SK-N-SH (cell line): Measurements from ENCODE around the gene MYL5. TPM values are rescaled to one million over a fixed set of nuclear protein-coding genes. Genes with fewer than 3 reads are reported as not detected.

Source experiments
- CTCF ChIA-PET: fragments of 300-600, 350-600 bp; formaldehyde crosslinking; extraction: SDS; loops from one replicate; lab custom pipeline; 2021; lab: Yijun Ruan, JAX
- POLR2A ChIA-PET: fragments of 350-600 bp; sonication (Branson Sonifier 250); formaldehyde crosslinking; extraction: SDS; loops from one replicate; lab custom pipeline; 2020; ENCODE audit warnings: antibody characterized with exemption, inconsistent platforms; lab: Yijun Ruan, JAX
- DNase-seq: peaks from one replicate; pipeline ENCODE4 v3.0.0; 2012
- H2AFZ ChIP-seq: fragments of 200-600 bp; sonication (generic); 2 replicates; pipeline ENCODE4 v1.8.1; 2016; ENCODE audit warnings: antibody characterized with exemption, mild to moderate bottlenecking, low read depth
- H3F3A ChIP-seq: fragments of 200-600 bp; sonication (generic); replicated peaks from 2 replicates; pipeline ENCODE3; 2016; ENCODE audit warnings: antibody characterized with exemption, mild to moderate bottlenecking; ENCODE audit not compliant: insufficient read depth
- H3K27ac ChIP-seq, 2 experiments: fragments of 200-500 bp in 1 of 2; fragments of 200-600 bp in 1 of 2; sonication (Bioruptor generic) in 1 of 2; sonication (generic), shearing (Covaris generic) in 1 of 2; 2 replicates each; pipeline versions ENCODE4 v1.5.1 to v1.6.1; 2014 to 2016; ENCODE audit warnings: low read depth in 2 of 2, inconsistent platforms in 1 of 2, low read length in 1 of 2, mild to moderate bottlenecking in 1 of 2, mixed read lengths in 1 of 2
- H3K27me3 ChIP-seq: fragments of 200-600 bp; sonication (generic), shearing (Covaris generic); 2 replicates; pipeline ENCODE4 v1.6.1; 2016; ENCODE audit warnings: mixed run types; ENCODE audit not compliant: insufficient read depth
- H3K36me3 ChIP-seq, 2 experiments: fragments of 200-500 bp in 1 of 2; fragments of 200-600 bp in 1 of 2; sonication (Bioruptor generic) in 1 of 2; sonication (generic) in 1 of 2; replicated peaks in 1 of 2; 2 replicates each; pipeline versions ENCODE3 to v1.5.1; 2014 to 2016; ENCODE audit warnings: low read length in 1 of 2, mild to moderate bottlenecking in 1 of 2; ENCODE audit not compliant: insufficient read depth in 2 of 2, control insufficient read depth in 1 of 2
- H3K4me1 ChIP-seq, 2 experiments: fragments of 200-500 bp in 1 of 2; fragments of 200-600 bp in 1 of 2; sonication (Bioruptor generic) in 1 of 2; sonication (generic), shearing (Covaris generic) in 1 of 2; 2 replicates each; pipeline versions ENCODE4 v1.5.1 to v1.6.1; 2014 to 2016; ENCODE audit warnings: low read depth in 1 of 2, low read length in 1 of 2, mixed run types in 1 of 2; ENCODE audit not compliant: insufficient read depth in 2 of 2, control insufficient read depth in 1 of 2
- H3K4me2 ChIP-seq: fragments of 200-600 bp; sonication (generic), shearing (Covaris generic); 2 replicates; pipeline ENCODE4 v1.6.1; 2017; ENCODE audit warnings: mixed run types
- H3K4me3 ChIP-seq, 2 experiments: fragments of 200-500 bp in 1 of 2; fragments of 200-600 bp in 1 of 2; sonication (Bioruptor generic) in 1 of 2; sonication (generic), shearing (Covaris generic) in 1 of 2; 2 replicates each; pipeline versions ENCODE4 v1.5.1 to v1.8.1; 2014 to 2016; ENCODE audit warnings: low read depth in 2 of 2, inconsistent platforms in 1 of 2, low read length in 1 of 2, mild to moderate bottlenecking in 1 of 2, mixed read lengths in 1 of 2, moderate library complexity in 1 of 2
- H3K79me2 ChIP-seq: fragments of 200-600 bp; sonication (generic); 2 replicates; pipeline ENCODE4 v1.8.1; 2017; ENCODE audit warnings: mild to moderate bottlenecking; ENCODE audit not compliant: insufficient read depth
- H3K9ac ChIP-seq: fragments of 200-600 bp; sonication (generic); 2 replicates; pipeline ENCODE4 v1.6.1; 2017; ENCODE audit warnings: mixed run types
- H3K9me2 ChIP-seq: fragments of 200-600 bp; sonication (generic); 2 replicates; pipeline ENCODE4 v1.6.1; 2017; ENCODE audit warnings: mixed run types
- H3K9me3 ChIP-seq: fragments of 200-600 bp; sonication (generic); 2 replicates; pipeline ENCODE4 v1.6.1; 2017; ENCODE audit warnings: mixed run types, mild to moderate bottlenecking, moderate library complexity
- H4K20me1 ChIP-seq: fragments of 200-600 bp; sonication (generic); 2 replicates; pipeline ENCODE4 v1.6.1; 2017; ENCODE audit warnings: mild to moderate bottlenecking, mixed run types; ENCODE audit not compliant: insufficient read depth
- CTCF ChIP-seq: fragments of 200-600 bp; sonication (generic); IDR thresholded peaks from 2 replicates; pipeline ENCODE4 v1.6.1; 2017; ENCODE audit warnings: antibody characterized with exemption, mild to moderate bottlenecking, moderate library complexity
- ELF1 ChIP-seq: IDR thresholded peaks from 2 replicates; pipeline ENCODE4 v1.4.0; 2012
- EP300 ChIP-seq, 2 experiments: IDR thresholded peaks; 2 replicates each; pipeline versions ENCODE4 v1.4.0 to v1.6.1; 2012; ENCODE audit warnings: borderline replicate concordance in 1 of 2, low read depth in 1 of 2, low read length in 1 of 2
- EZH2phosphoT487 ChIP-seq: fragments of 200-600 bp; sonication (generic); IDR thresholded peaks from 2 replicates; pipeline ENCODE4 v1.6.1; 2017; ENCODE audit warnings: low read depth, mixed run types, mild to moderate bottlenecking, antibody characterized with exemption, moderate library complexity, borderline replicate concordance
- FOSL2 ChIP-seq: IDR thresholded peaks from 2 replicates; pipeline ENCODE4 v1.4.0; 2012; ENCODE audit warnings: low read depth, mild to moderate bottlenecking, moderate library complexity, borderline replicate concordance
- FOXJ3 ChIP-seq: sonication (generic); formaldehyde crosslinking; IDR thresholded peaks from 2 replicates; pipeline ENCODE4 v1.5.1; 2020; ENCODE audit warnings: mild to moderate bottlenecking, missing genetic modification reagents
- FOXM1 ChIP-seq: IDR thresholded peaks from 2 replicates; pipeline ENCODE4 v1.4.0; 2012; ENCODE audit warnings: low read depth, mild to moderate bottlenecking
- GABPA ChIP-seq: IDR thresholded peaks from 2 replicates; pipeline ENCODE4 v1.4.0; 2012; ENCODE audit warnings: low read depth, mild to moderate bottlenecking
- MXI1 ChIP-seq: IDR thresholded peaks from 2 replicates; pipeline ENCODE4 v1.6.1; 2012; ENCODE audit warnings: mild to moderate bottlenecking, low read depth, low read length, improper control_type of control experiment
- RAD21 ChIP-seq: IDR thresholded peaks from 2 replicates; pipeline ENCODE4 v1.6.1; 2012; ENCODE audit warnings: mild to moderate bottlenecking, low read length
- RCOR1 ChIP-seq: fragments of 150-350 bp; IDR thresholded peaks from 2 replicates; pipeline ENCODE4 v1.6.1; 2017; ENCODE audit warnings: antibody characterized with exemption, low read length
- RXRA ChIP-seq: IDR thresholded peaks from 2 replicates; pipeline ENCODE4 v1.4.0; 2012; ENCODE audit warnings: low read depth, mild to moderate bottlenecking, borderline replicate concordance
- SMC3 ChIP-seq: IDR thresholded peaks from 2 replicates; pipeline ENCODE4 v1.6.1; 2012; ENCODE audit warnings: low read depth, low read length, improper control_type of control experiment
- TCF12 ChIP-seq: IDR thresholded peaks from 2 replicates; pipeline ENCODE4 v1.4.0; 2012
- TEAD4 ChIP-seq: IDR thresholded peaks from 2 replicates; pipeline ENCODE4 v1.4.0; 2012; ENCODE audit warnings: mild to moderate bottlenecking, borderline replicate concordance; ENCODE audit not compliant: insufficient read depth
- USF1 ChIP-seq: IDR thresholded peaks from 2 replicates; pipeline ENCODE4 v1.4.0; 2012; ENCODE audit warnings: low read depth, borderline replicate concordance
- WGBS: methylation state at CpG from one replicate; pipeline ENCODE4 v1.1.6; 2017; ENCODE audit warnings: low lambda C conversion rate; 5-methylcytosine and 5-hydroxymethylcytosine counted together
- polyA plus RNA-seq, 3 experiments: library from polyadenylated mRNA; depleted of rRNA; stranded (reverse); fragments of >200 nt; gene quantifications; 2 replicates each; pipeline ENCODE4 v1.2.3, GENCODE V29; 2012

The MYL5 gene
- polyA plus RNA-seq, 1 of the 3 experiments (the other 2 are of a cell fraction) = 46.9 TPM

GRCh38 chr4:720111-720860 is 45.9 kb downstream of the MYL5 start (continued):
- no peak for TF ChIP-seq FOSL2
- no peak for TF ChIP-seq RAD21
- no peak for TF ChIP-seq RCOR1
- TF ChIP-seq SMC3 = no peak

- no peak for TF ChIP-seq TCF12
- no peak for TF ChIP-seq EP300 (IDR thresholded peaks at IDR 0.05; ENCODE audit: borderline replicate concordance in 1 of 2, low read depth in 1 of 2, low read length in 1 of 2)
- no peak for TF ChIP-seq RXRA
- no peak for TF ChIP-seq CTCF
- TF ChIP-seq TEAD4 = no peak
- no peak for TF ChIP-seq USF1
- TF ChIP-seq FOXJ3 (CRISPR knock-in tag) = no peak
- TF ChIP-seq GABPA = no peak
- TF ChIP-seq FOXM1 = no peak
- no peak for TF ChIP-seq ELF1
- no peak for TF ChIP-seq EZH2phosphoT487
- TF ChIP-seq FOSL2 = no peak
- TF ChIP-seq MXI1 = no peak
- WGBS = 96% methylated on average over 30 of the region's 31 CpGs
- H3K4me1 ChIP-seq = peaks cover 0 to 7% of the 10 kb centered on the region in 2 experiments; a peak in 2 of 4 replicates
- H3F3A ChIP-seq = no peaks in the 10 kb centered on the region
- CTCF ChIA-PET = interaction anchor here (1.5 kb wide), 1 partner anchor 21 kb away, joined by 6 read pairs; no protein-coding TSS in a partner anchor
- H4K20me1 ChIP-seq = peaks cover 86% of the 10 kb centered on the region
- H3K27me3 ChIP-seq = no peaks in the 10 kb centered on the region
- POLR2A ChIA-PET = no interaction called here
- H3K9ac ChIP-seq = no peak overlapping the region
- no peaks in the 10 kb centered on the region for H3K36me3 ChIP-seq
- H3K4me3 ChIP-seq = no peak overlapping the region
- no peak for DNase-seq
- H3K4me2 ChIP-seq = no peak overlapping the region
- H2AFZ ChIP-seq = no peak overlapping the region
- H3K27ac ChIP-seq = no peak overlapping the region
- H3K9me2 ChIP-seq = no peaks in the 10 kb centered on the region
- no peaks in the 10 kb centered on the region for H3K9me3 ChIP-seq
- H3K79me2 ChIP-seq = peaks cover 82% of the 10 kb centered on the region
Observed at GRCh38 chr4:721261-722168, 47.2 kb downstream of the MYL5 start.
